DMS 273 (cell line): ENCODE data around the gene ACTRT2.

Experiments used
- DNase-seq: peaks from one replicate; lab custom pipeline; 2025; ENCODE audit not compliant: unreplicated experiment; lab: John Stamatoyannopoulos, UW

The ACTRT2 gene

GRCh38 chr1:3017440-3018050 is 3.7 kb upstream of the ACTRT2 start:
- DNase-seq, result no peak

GRCh38 chr1:3018051-3018471 is 3.2 kb upstream of the ACTRT2 start:
- no peak for DNase-seq

- DNase-seq, result no peak
Observed at GRCh38 chr1:3018576-3018975, 2.7 kb upstream of the ACTRT2 start.

GRCh38 chr1:3019007-3019515 is 2.2 kb upstream of the ACTRT2 start:
- no peak for DNase-seq

GRCh38 chr1:3019516-3020051 is 1.7 kb upstream of the ACTRT2 start:
- no peak for DNase-seq

GRCh38 chr1:3020263-3020909 is 881 bp upstream of the ACTRT2 start:
- no peak for DNase-seq

- DNase-seq, result no peak
Observed at GRCh38 chr1:3021801-3022401, 634 bp downstream of the ACTRT2 start.

GRCh38 chr1:3022511-3022973 is 1.3 kb downstream of the ACTRT2 start:
- DNase-seq, result no peak

- DNase-seq, result no peak
Observed at GRCh38 chr1:3022976-3023375, 1.7 kb downstream of the ACTRT2 start.

- DNase-seq, result peak; percentile 26
Observed at GRCh38 chr1:3024019-3024418, 2.8 kb downstream of the ACTRT2 start.

- no peak for DNase-seq
Observed at GRCh38 chr1:3024588-3024987, 3.3 kb downstream of the ACTRT2 start.

GRCh38 chr1:3026124-3026523 is 4.9 kb downstream of the ACTRT2 start:
- DNase-seq, result no peak

GRCh38 chr1:3026581-3027391 is 5.5 kb downstream of the ACTRT2 start:
- DNase-seq, result no peak

- DNase-seq, result no peak
Observed at GRCh38 chr1:3027611-3028371, 6.5 kb downstream of the ACTRT2 start.

GRCh38 chr1:3028531-3029282 is 7.4 kb downstream of the ACTRT2 start:
- DNase-seq, result no peak

GRCh38 chr1:3029481-3029961 is 8.3 kb downstream of the ACTRT2 start:
- no peak for DNase-seq

- no peak for DNase-seq
Observed at GRCh38 chr1:3029991-3030662, 8.9 kb downstream of the ACTRT2 start.

GRCh38 chr1:3030663-3031381 is 9.6 kb downstream of the ACTRT2 start:
- DNase-seq, result no peak
